GM19324 (cell line): Measurements from ENCODE around the gene TYMP.

ENCODE experiments used
- ATAC-seq: cut with Tn5 transposase; IDR thresholded peaks from one replicate; pipeline ENCODE4 v1.9.1; 2021; ENCODE audit warnings: mild to moderate bottlenecking, moderate library complexity; ENCODE audit not compliant: unreplicated experiment, low FRiP score

TYMP gene

GRCh38 chr22:50529897-50530579 lies at the start of gene TYMP:
Gene TYMP, minus strand, starts transcription at chr22:50530012. Its CDS starts 303 bp downstream, at chr22:50529709.
- peak; percentile 26 for ATAC-seq

GRCh38 chr22:50578776-50579310 lies 49.0 kb upstream of the TYMP start:
- no peak for ATAC-seq

GRCh38 chr22:50577987-50578775 lies 48.4 kb upstream of the TYMP start, which contains the start of gene CPT1B:
Gene CPT1B, minus strand, starts transcription at chr22:50578427. Its CDS starts 512 bp downstream, at chr22:50577915.
- ATAC-seq: no peak

GRCh38 chr22:50577697-50577986 lies 47.8 kb upstream of the TYMP start:
- no peak for ATAC-seq

GRCh38 chr22:50576806-50577696 lies 47.2 kb upstream of the TYMP start:
- ATAC-seq: no peak

- ATAC-seq: no peak
Measured at GRCh38 chr22:50576070-50576469, 46.3 kb upstream of the TYMP start.

GRCh38 chr22:50575426-50575941 lies 45.7 kb upstream of the TYMP start:
- ATAC-seq: no peak

GRCh38 chr22:50574383-50574755 lies 44.6 kb upstream of the TYMP start:
- no peak for ATAC-seq

- ATAC-seq: no peak
Measured at GRCh38 chr22:50573491-50574382, 43.9 kb upstream of the TYMP start.

- ATAC-seq: no peak
Measured at GRCh38 chr22:50572965-50573364, 43.2 kb upstream of the TYMP start.

GRCh38 chr22:50571264-50572175 lies 41.7 kb upstream of the TYMP start:
- ATAC-seq: no peak

- ATAC-seq: no peak
Measured at GRCh38 chr22:50570861-50571260, 41.0 kb upstream of the TYMP start.

GRCh38 chr22:50569896-50570535 lies 40.2 kb upstream of the TYMP start:
- ATAC-seq: no peak

- no peak for ATAC-seq
Measured at GRCh38 chr22:50569041-50569459, 39.2 kb upstream of the TYMP start.

GRCh38 chr22:50568626-50569025 lies 38.8 kb upstream of the TYMP start:
- no peak for ATAC-seq

- no peak for ATAC-seq
Measured at GRCh38 chr22:50567721-50568252, 38.0 kb upstream of the TYMP start.

GRCh38 chr22:50564289-50564688 lies 34.5 kb upstream of the TYMP start:
- no peak for ATAC-seq
